Neuronal stem cell (in vitro differentiated cells): ENCODE results near the gene ATP5ME.
"Not testable (repeated sequence)": the region's sequence is repeated elsewhere in the genome, so short reads cannot be mapped to it uniquely, and the experiment has no call there.

Experiments
- DNase-seq: peaks from one replicate; pipeline ENCODE4 v3.0.0-alpha.2; 2013; ENCODE audit warnings: low spot score
- H2AFZ ChIP-seq: one replicate; pipeline ENCODE4 v1.6.1; 2013; ENCODE audit warnings: mild to moderate bottlenecking, low read length, inconsistent platforms
- H2AK5ac ChIP-seq: 2 replicates; pipeline ENCODE4 v1.6.1; 2013; ENCODE audit warnings: low read depth, mild to moderate bottlenecking, inconsistent platforms, low read length, moderate library complexity, mixed read lengths
- H2BK120ac ChIP-seq: 2 replicates; pipeline ENCODE4 v1.6.1; 2013; ENCODE audit warnings: low read depth, mild to moderate bottlenecking, inconsistent platforms, low read length, moderate library complexity, mixed read lengths
- H2BK12ac ChIP-seq: one replicate; pipeline ENCODE4 v1.6.1; 2013; ENCODE audit warnings: low read length, inconsistent platforms
- H2BK15ac ChIP-seq: 2 replicates; pipeline ENCODE4 v1.6.1; 2013; ENCODE audit warnings: mild to moderate bottlenecking, low read length, inconsistent platforms, mixed read lengths
- H2BK5ac ChIP-seq: one replicate; pipeline ENCODE4 v1.6.1; 2013; ENCODE audit warnings: inconsistent platforms, mild to moderate bottlenecking, low read length, moderate library complexity
- H3K14ac ChIP-seq: one replicate; pipeline ENCODE4 v1.6.1; 2013; ENCODE audit warnings: low read length, inconsistent platforms
- H3K18ac ChIP-seq: 2 replicates; pipeline ENCODE4 v1.6.1; 2013; ENCODE audit warnings: low read length, inconsistent platforms
- H3K23ac ChIP-seq: 2 replicates; pipeline ENCODE4 v1.6.1; 2013; ENCODE audit warnings: low read depth, mild to moderate bottlenecking, mixed read lengths, low read length, inconsistent platforms; ENCODE audit not compliant: poor library complexity
- H3K27ac ChIP-seq: replicated peaks from 3 replicates; pipeline ENCODE4 v1.5.1; 2013; ENCODE audit warnings: low read length, inconsistent platforms
- H3K27me3 ChIP-seq, 3 experiments: 2 replicates each; pipeline ENCODE4 v1.6.1; 2013; ENCODE audit warnings: low read length in 3 of 3, mild to moderate bottlenecking in 2 of 3, inconsistent platforms in 1 of 3, low read depth in 1 of 3, mixed read lengths in 1 of 3, moderate library complexity in 1 of 3; ENCODE audit not compliant: control insufficient read depth in 3 of 3, insufficient read depth in 3 of 3
- H3K36me3 ChIP-seq, 2 donors: replicated peaks in 1 of 2; 2 replicates each; pipeline ENCODE4 v1.6.1; 2013; ENCODE audit warnings: low read length in 2 of 2; ENCODE audit not compliant: control insufficient read depth in 2 of 2, insufficient read depth in 2 of 2
- H3K4ac ChIP-seq: 2 replicates; pipeline ENCODE4 v1.6.1; 2013; ENCODE audit warnings: inconsistent platforms, mild to moderate bottlenecking, low read length, moderate library complexity
- H3K4me1 ChIP-seq, 2 donors: 1 replicate in 1 of 2; 2 replicates in 1 of 2; pipeline ENCODE4 v1.6.1; 2013; ENCODE audit warnings: low read length in 2 of 2, low read depth in 1 of 2; ENCODE audit not compliant: control insufficient read depth in 2 of 2, insufficient read depth in 1 of 2
- H3K4me2 ChIP-seq: one replicate; pipeline ENCODE4 v1.6.1; 2013; ENCODE audit warnings: mild to moderate bottlenecking, low read length, inconsistent platforms; ENCODE audit not compliant: insufficient read depth, poor library complexity, severe bottlenecking
- H3K4me3 ChIP-seq, 2 donors: 2 replicates each; pipeline ENCODE4 v1.5.1; 2013; ENCODE audit warnings: low read length in 2 of 2, mild to moderate bottlenecking in 2 of 2, inconsistent platforms in 1 of 2, moderate library complexity in 1 of 2
- H3K79me1 ChIP-seq: one replicate; pipeline ENCODE4 v1.6.1; 2013; ENCODE audit warnings: low read depth, mild to moderate bottlenecking, inconsistent platforms, low read length, moderate library complexity
- H3K9ac ChIP-seq: one replicate; pipeline ENCODE4 v1.6.1; 2013; ENCODE audit warnings: mild to moderate bottlenecking, low read depth, low read length, inconsistent platforms; ENCODE audit not compliant: poor library complexity
- H3K9me3 ChIP-seq, 2 donors: replicated peaks in 1 of 2; 2 replicates each; pipeline versions ENCODE3 to v1.6.1; 2013; ENCODE audit warnings: low read length in 2 of 2, mild to moderate bottlenecking in 2 of 2, inconsistent platforms in 1 of 2, low read depth in 1 of 2, mixed read lengths in 1 of 2, moderate library complexity in 1 of 2; ENCODE audit not compliant: control insufficient read depth in 2 of 2, insufficient read depth in 1 of 2
- H4K8ac ChIP-seq: one replicate; pipeline ENCODE4 v1.6.1; 2013; ENCODE audit warnings: low read depth, mild to moderate bottlenecking, inconsistent platforms, low read length, moderate library complexity
- H4K91ac ChIP-seq: one replicate; pipeline ENCODE4 v1.6.1; 2013; ENCODE audit warnings: low read length, low read depth, mild to moderate bottlenecking, inconsistent platforms; ENCODE audit not compliant: poor library complexity
- WGBS, 2 donors: extraction: QIAGEN DNeasy Blood & Tissue Kit; methylation state at CpG; one replicate each; pipeline ENCODE4 v1.1.7; 2013; ENCODE audit warnings: missing lambda C conversion rate in 2 of 2, mixed read lengths in 1 of 2; ENCODE audit not compliant: insufficient read length in 2 of 2, insufficient replicate concordance in 1 of 2; ENCODE audit errors: extremely low coverage in 2 of 2; 5-methylcytosine and 5-hydroxymethylcytosine counted together

The ATP5ME gene

DNA sequence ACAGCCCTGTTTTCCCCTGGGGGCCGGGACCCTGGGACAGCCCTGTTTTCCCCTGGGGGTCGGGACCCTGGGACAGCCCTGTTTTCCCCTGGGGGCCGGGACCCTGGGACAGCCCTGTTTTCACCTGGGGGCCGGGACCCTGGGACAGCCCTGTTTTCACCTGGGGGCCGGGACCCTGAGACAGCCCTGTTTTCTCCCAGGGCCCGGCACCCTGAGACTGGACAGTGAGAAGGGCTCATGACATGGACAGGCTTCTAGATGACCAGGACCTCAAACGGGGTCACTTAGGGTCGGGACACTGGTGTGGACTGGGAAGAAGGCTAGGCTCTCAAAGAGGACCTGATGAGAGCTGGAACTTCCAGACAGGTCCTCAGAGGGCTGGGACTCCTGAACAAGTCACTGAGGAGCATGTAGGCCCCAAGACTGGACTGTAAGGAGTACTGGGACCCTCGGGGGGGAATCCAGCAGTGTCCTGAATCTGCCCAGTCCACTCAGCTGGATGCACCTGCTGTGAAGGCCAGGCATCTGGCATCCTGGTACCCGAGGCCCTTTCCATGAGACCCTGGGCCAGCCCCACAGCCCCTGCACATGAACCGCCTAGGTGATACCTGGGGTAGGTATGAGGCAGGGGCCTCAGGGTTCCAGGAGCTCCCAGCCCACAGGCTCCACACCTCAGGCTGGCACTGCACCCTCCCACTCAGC is 34.0 kb upstream of the ATP5ME start:
- no peak overlapping the region for H2BK120ac ChIP-seq
- H2AFZ ChIP-seq = no peak overlapping the region
- H3K9me3 ChIP-seq = peaks cover 6 to 31% of the 10 kb centered on the region in 2 donors
- no peak overlapping the region for H2AK5ac ChIP-seq
- H3K23ac ChIP-seq = no peak overlapping the region
- H4K91ac ChIP-seq = no peak overlapping the region
- H2BK15ac ChIP-seq = no peak overlapping the region
- H3K4me2 ChIP-seq = peak overlapping the region; percentile 14
- H3K18ac ChIP-seq = no peak overlapping the region
- no peak overlapping the region for H3K14ac ChIP-seq
- no CpG with 5 or more reads among the region's 11 CpGs for WGBS, 2 donors
- peaks cover 6 to 9% of the 10 kb centered on the region in 2 donors for H3K4me1 ChIP-seq
- H3K9ac ChIP-seq = no peak overlapping the region
- H3K36me3 ChIP-seq = peaks cover 6 to 37% of the 10 kb centered on the region in 2 donors
- no peak overlapping the region for H3K4ac ChIP-seq
- H2BK12ac ChIP-seq = no peak overlapping the region
- H4K8ac ChIP-seq = no peak overlapping the region
- peaks cover 0 to 2% (median 0%) of the 10 kb centered on the region in 3 experiments for H3K27me3 ChIP-seq
- peaks cover 18% of the 10 kb centered on the region for H3K79me1 ChIP-seq
- H3K4me3 ChIP-seq = no peak overlapping the region
- no peak overlapping the region for H2BK5ac ChIP-seq
- no peak for DNase-seq
- no peak overlapping the region for H3K27ac ChIP-seq

DNA sequence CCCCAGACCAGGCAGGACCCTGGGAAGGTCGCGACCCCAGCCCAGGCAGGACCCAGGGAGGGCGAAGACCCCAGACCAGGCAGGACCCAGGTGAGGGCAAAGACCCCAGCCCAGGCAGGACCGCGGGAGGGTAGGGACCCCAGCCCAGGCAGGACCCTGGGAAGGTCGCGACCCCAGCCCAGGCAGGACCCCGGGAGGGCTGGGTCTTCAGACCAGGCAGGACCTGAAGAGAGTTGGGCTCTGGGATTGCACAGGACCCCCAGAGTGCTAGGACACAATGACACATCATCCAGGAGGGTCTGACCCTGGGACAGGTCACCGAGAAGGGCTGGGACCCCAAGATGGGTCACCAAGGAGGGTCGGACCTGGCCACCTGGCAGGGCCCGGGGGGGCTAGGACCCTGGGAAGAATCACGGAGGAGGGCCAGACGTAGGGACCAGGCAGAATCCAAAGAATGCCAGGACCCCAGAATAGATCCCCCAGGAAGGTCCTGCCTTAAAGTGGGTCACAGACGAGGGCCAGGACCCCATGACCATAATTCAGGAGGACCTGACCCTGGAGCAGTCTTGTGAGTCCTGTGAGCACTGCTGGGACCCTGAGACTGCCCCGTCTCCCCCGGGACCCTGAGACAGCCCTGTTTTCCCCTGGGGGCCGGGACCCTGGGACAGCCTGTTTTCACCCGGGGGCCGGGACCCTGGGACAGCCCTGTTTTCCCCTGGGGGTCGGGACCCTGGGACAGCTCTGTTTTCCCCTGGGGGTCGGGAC is 32.9 kb upstream of the ATP5ME start:
- DNase-seq = no peak
- H3K27ac ChIP-seq = no peak overlapping the region
- WGBS, 2 donors = no CpG with 5 or more reads among the region's 21 CpGs

DNA sequence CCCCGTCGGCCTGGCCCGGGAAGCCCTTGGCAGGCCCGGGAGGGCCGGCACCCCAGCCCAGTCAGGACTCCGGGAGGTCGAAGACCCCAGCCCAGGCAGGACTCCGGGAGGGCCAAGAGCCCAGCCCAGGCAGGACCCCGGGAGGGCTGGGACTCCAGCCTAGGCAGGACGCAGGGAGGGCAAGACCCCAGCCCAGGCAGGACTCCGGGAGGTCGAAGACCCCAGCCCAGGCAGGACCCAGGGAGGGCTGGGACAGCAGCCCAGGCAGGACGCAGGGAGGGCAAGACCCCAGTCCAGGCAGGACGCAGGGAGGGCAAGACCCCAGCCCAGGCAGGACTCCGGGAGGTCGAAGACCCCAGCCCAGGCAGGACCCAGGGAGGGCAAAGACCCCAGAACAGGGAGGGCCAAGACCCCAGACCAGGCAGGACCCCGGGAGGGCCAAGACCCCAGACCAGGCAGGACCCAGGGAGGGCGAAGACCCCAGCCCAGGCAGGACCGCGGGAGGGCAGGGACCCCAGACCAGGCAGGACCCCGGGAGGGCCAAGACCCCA is 32.1 kb upstream of the ATP5ME start:
- H2BK5ac ChIP-seq = peak overlapping the region; percentile 97
- no CpG with 5 or more reads among the region's 21 CpGs for WGBS, 2 donors
- H3K4me3 ChIP-seq = peak overlapping the region; percentile 94 to 98
- not testable (repeated sequence) for H4K91ac ChIP-seq, H2BK12ac ChIP-seq, H4K8ac ChIP-seq, H3K4me1 ChIP-seq, H3K27ac ChIP-seq, DNase-seq, H3K27me3 ChIP-seq
- H3K9ac ChIP-seq = peak overlapping the region; percentile 98
- H3K18ac ChIP-seq = peak overlapping the region; percentile 98
- H3K4me2 ChIP-seq = peak overlapping the region; percentile 53
- peak overlapping the region; percentile 95 for H2AFZ ChIP-seq
- H3K14ac ChIP-seq = peak overlapping the region; percentile 83
- H2AK5ac ChIP-seq = peak overlapping the region; percentile 82
- peaks cover 6 to 31% of the 10 kb centered on the region in 2 donors for H3K9me3 ChIP-seq
- H2BK15ac ChIP-seq = peak overlapping the region; percentile 44
- peaks cover 6 to 32% of the 10 kb centered on the region in 2 donors for H3K36me3 ChIP-seq
- H2BK120ac ChIP-seq = peak overlapping the region; percentile 83
- H3K79me1 ChIP-seq = peaks cover 16% of the 10 kb centered on the region
- H3K23ac ChIP-seq = peak overlapping the region; percentile 8
- H3K4ac ChIP-seq = peak overlapping the region; percentile 12

More for the DNA sequence above, 32.9 kb upstream of the ATP5ME start:
- no peak overlapping the region for H2BK120ac ChIP-seq
- H3K18ac ChIP-seq = peak overlapping the region; percentile 46
- H3K4me2 ChIP-seq = peak overlapping the region; percentile 56
- H2BK5ac ChIP-seq = peak overlapping the region; percentile 91
- H3K23ac ChIP-seq = no peak overlapping the region
- H3K36me3 ChIP-seq = peaks cover 6 to 32% of the 10 kb centered on the region in 2 donors
- peaks cover 6 to 9% of the 10 kb centered on the region in 2 donors for H3K4me1 ChIP-seq
- no peak overlapping the region for H2BK15ac ChIP-seq
- H4K8ac ChIP-seq = no peak overlapping the region
- no peak overlapping the region for H4K91ac ChIP-seq
- H3K4me3 ChIP-seq = peak overlapping the region; percentile 73 to 94
- H2BK12ac ChIP-seq = peak overlapping the region; percentile 70
- peaks cover 6 to 31% of the 10 kb centered on the region in 2 donors for H3K9me3 ChIP-seq
- peaks cover 16% of the 10 kb centered on the region for H3K79me1 ChIP-seq
- peak overlapping the region; percentile 64 for H3K9ac ChIP-seq
- H2AK5ac ChIP-seq = no peak overlapping the region
- no peak overlapping the region for H2AFZ ChIP-seq
- H3K27me3 ChIP-seq = peaks cover 0 to 2% (median 0%) of the 10 kb centered on the region in 3 experiments
- no peak overlapping the region for H3K14ac ChIP-seq
- no peak overlapping the region for H3K4ac ChIP-seq
